Measurements from ENCODE around the gene RAB36.

Gene RAB36

DNA sequence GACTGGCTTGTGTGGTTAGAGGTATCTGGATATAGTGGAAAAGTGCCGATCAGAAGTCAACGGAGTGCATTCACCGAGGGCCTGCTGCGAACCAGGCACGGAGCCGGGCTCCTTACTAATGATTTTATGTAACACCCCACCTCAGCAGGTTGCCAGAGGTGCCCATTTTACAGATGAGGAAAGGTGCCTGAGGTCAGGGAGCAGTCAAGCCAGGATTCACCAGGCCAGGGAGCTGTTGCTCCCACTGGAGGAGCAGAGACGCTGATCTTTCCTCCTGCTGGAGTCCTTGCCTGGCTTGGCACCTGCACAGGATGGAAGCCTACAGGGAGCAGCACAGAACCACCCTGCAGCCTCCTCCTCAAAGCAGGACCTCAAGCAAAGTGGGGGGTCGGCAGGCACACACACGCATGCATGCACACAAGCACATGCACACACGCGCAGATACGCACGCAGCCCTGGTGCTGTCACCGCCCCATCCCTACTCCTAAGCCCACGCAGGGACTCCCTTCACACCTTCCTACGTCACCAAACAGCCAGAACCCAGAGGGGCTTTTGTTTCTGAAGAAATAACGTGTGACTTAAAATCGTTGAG lies 19.7 kb upstream of the RAB36 start:
- DNase-seq = no peak
- no peak overlapping the region for H3K27ac ChIP-seq
- in situ Hi-C loops (cut with HindIII; ENCODE audit: low pct_ligation_motif_present, low sequenced_read_pairs) = no loop called here
- peaks cover 20% of the 10 kb centered on the region for H3K27me3 ChIP-seq (replicated peaks)
- TF ChIP-seq, protein P1, sequence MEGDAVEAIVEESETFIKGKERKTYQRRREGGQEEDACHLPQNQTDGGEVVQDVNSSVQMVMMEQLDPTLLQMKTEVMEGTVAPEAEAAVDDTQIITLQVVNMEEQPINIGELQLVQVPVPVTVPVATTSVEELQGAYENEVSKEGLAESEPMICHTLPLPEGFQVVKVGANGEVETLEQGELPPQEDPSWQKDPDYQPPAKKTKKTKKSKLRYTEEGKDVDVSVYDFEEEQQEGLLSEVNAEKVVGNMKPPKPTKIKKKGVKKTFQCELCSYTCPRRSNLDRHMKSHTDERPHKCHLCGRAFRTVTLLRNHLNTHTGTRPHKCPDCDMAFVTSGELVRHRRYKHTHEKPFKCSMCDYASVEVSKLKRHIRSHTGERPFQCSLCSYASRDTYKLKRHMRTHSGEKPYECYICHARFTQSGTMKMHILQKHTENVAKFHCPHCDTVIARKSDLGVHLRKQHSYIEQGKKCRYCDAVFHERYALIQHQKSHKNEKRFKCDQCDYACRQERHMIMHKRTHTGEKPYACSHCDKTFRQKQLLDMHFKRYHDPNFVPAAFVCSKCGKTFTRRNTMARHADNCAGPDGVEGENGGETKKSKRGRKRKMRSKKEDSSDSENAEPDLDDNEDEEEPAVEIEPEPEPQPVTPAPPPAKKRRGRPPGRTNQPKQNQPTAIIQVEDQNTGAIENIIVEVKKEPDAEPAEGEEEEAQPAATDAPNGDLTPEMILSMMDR (IDR thresholded peaks at IDR 0.05; ENCODE audit: low read depth, low read length, missing control alignments) = no peak
- no peaks in the 10 kb centered on the region for H3K36me3 ChIP-seq (replicated peaks)
- no peak overlapping the region for H3K4me3 ChIP-seq (ENCODE audit: low read depth, low read length)

DNA sequence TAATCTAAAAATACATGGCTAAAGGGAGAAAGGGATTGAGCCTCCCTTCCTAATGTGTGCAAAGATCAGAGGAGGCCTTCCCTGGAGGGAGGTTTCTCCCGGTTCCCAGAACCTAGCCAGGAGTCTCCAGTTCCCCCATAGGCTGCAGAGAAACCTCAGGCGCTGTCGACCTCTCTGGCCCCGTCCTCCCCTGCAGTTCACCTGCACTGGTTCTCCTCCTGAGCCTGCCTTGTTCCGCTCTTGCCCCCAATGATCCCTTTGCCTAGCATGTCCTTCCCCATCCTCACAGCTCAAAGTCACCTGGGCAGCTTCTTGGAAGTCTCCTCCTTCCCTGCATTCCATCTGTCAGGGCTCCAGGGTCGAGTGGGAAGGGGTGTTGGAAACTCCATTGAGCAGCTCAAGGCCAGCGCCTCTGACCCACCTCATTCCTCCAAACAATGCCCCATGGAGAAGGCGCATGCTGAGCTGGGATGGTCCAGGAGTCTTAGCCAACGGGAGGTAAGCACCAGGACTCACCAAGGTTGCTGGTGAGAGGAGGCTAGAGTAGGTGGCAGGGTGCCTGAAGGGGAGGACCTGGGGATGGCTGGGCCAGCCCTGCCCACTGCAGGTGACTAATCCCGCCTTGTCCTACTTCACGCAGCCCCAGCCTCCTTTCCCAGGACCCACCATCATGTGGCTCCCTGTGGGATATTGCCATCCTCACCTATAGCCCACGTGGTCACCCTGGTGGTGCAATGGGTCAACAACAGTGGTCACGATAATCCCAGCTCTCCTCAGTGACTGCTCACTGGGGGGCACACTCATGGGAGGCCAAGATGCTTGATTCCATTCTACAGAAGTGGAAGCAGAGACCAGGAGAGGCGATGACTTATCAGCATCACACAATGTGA lies 18.9 kb upstream of the RAB36 start:
- Histone ChIP-seq H3K36me3 (replicated peaks) (no peaks in the 10 kb centered on the region), H3K27me3 (replicated peaks) (peaks cover 15% of the 10 kb centered on the region), H3K4me3 (ENCODE audit: low read depth, low read length) (no peak overlapping the region), H3K27ac (no peak overlapping the region)
- TF ChIP-seq, protein P1 (IDR thresholded peaks at IDR 0.05; ENCODE audit: low read depth, low read length, missing control alignments) = no peak
- in situ Hi-C loops (cut with HindIII; ENCODE audit: low pct_ligation_motif_present, low sequenced_read_pairs) = no loop called here
- no peak for DNase-seq

DNA sequence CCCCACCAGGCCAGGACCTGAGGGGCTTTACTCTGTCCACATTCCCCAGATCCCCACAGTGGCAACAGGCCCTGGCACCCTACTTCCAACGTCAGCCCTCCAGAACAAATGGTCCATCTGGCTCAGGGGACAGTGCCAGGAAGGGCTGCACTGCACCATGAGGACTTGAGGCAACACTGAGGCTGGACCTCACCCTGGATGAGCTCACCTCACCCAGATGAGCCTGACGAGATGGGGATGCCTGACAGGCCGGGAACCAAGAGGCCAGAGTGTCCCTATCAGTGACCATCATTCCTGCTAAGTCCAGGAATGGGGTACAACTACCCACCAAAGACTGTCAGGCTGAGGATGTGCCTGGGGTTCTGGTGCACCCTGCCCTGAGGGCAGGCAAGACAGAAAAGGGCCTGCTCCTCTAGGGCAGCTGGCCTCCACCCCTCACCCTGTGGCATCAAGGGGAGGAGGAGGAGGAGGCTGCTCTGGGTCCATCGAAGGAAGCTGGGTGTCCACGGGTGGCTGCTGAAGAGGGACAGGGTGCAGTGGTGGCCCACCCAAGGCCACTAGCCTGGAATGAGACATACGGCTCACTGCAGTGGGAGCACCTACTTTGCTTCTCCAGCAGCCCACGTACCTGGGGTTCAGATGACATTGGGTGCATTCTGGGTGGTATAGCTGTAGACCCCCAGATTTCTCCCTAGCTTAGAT lies 18.1 kb upstream of the RAB36 start:
- TF ChIP-seq, protein P1 (IDR thresholded peaks at IDR 0.05; ENCODE audit: low read depth, low read length, missing control alignments) = no peak
- H3K4me3 ChIP-seq (ENCODE audit: low read depth, low read length) = no peak overlapping the region
- no peak for DNase-seq
- in situ Hi-C loops (cut with HindIII; ENCODE audit: low pct_ligation_motif_present, low sequenced_read_pairs) = no loop called here
- no peak overlapping the region for H3K27ac ChIP-seq
- peaks cover 21% of the 10 kb centered on the region for H3K27me3 ChIP-seq (replicated peaks)
- H3K36me3 ChIP-seq (replicated peaks) = no peaks in the 10 kb centered on the region

DNA sequence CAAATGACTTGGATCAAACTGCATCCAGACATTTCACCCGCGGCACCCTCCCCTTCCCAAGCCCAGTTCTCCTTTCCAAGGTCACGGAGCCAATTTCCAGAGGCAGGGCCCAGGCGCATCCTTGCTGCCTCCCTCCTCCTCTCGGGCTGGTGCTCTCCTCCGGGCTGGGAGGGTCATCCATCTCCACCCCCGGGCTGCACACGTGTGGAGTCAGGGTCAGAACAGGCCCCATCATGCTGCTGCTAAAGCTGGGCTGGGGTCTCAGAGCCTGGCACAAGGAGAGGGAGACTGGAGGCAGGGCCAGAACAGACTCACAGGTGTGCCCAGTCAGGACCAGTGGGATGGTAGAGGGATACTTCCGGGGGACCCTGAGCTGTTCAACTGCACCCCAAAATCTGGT lies 17.5 kb upstream of the RAB36 start:
- Histone ChIP-seq H3K27ac (no peak overlapping the region), H3K4me3 (ENCODE audit: low read depth, low read length) (no peak overlapping the region), H3K27me3 (replicated peaks) (peaks cover 18% of the 10 kb centered on the region), H3K36me3 (replicated peaks) (no peaks in the 10 kb centered on the region)
- DNase-seq = no peak
- TF ChIP-seq, protein P1 (IDR thresholded peaks at IDR 0.05; ENCODE audit: low read depth, low read length, missing control alignments) = no peak
- in situ Hi-C loops (cut with HindIII; ENCODE audit: low pct_ligation_motif_present, low sequenced_read_pairs) = no loop called here

DNA sequence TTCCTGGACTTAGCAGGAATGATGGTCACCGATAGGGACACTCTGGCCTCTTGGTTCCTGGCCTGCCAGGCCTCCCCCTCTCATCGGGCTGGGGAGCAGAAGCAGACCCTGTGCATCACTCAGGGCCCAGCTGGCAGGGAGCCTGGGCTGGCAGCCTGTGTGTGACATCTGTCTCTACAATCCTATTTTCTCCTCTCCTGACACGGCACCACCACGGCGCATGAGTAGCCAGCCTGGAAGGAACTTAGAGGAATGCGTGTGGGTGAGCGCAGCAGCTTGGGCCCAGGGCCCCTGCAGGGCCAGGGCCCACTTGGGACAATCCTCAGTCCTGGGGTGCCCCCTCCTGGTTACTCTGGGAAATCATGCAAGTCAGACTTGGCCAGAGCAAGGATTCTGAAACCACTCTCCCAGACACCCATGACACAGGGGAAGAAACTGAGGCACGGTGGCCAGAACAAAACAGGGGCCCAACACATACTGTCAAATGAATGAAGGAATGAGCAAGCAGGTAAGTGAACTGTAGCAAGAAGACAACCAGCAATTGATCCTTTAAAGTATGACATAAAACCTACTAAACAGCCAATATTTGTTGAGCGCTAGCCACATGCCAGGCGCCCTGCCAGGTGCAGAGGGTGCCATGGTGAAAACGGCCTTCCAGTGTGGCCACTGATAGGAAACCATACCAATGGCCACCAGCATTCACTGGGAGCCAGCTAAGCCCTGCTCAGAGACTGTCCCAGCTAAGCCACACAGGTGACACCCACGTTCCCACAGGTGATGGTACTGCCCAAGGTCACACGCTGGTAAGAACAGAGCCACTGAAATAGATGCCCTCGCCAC lies 16.8 kb upstream of the RAB36 start:
- H3K36me3 ChIP-seq (replicated peaks) = no peaks in the 10 kb centered on the region
- peaks cover 17% of the 10 kb centered on the region for H3K27me3 ChIP-seq (replicated peaks)
- TF ChIP-seq, protein P1 (IDR thresholded peaks at IDR 0.05; ENCODE audit: low read depth, low read length, missing control alignments) = peak; percentile 83
- peak; percentile 70 for DNase-seq
- H3K4me3 ChIP-seq (ENCODE audit: low read depth, low read length) = no peak overlapping the region
- H3K27ac ChIP-seq = no peak overlapping the region
- in situ Hi-C loops (cut with HindIII; ENCODE audit: low pct_ligation_motif_present, low sequenced_read_pairs) = no loop called here

Data from brain microvascular endothelial cell (primary cell).